Left ventricle myocardium inferior (tissue), 1 donor: Measurements from ENCODE around the gene VARS1. TPM values are rescaled to one million over a fixed set of nuclear protein-coding genes. Genes with fewer than 3 reads are reported as not detected.
"Not testable (repeated sequence)": the region's sequence is repeated elsewhere in the genome, so short reads cannot be mapped to it uniquely, and the experiment has no call there.

Experiments
- DNase-seq: peaks from one replicate; pipeline ENCODE4 v3.0.0-alpha.2; 2020
- H3K27ac ChIP-seq: fragments of 200-600 bp; replicated peaks from 2 replicates; pipeline ENCODE4 v1.8.0; 2021
- H3K27me3 ChIP-seq: fragments of 200-600 bp; 2 replicates; pipeline ENCODE4 v1.8.0; 2021; ENCODE audit warnings: low read depth
- H3K36me3 ChIP-seq: fragments of 200-600 bp; 2 replicates; pipeline ENCODE4 v1.8.0; 2021
- H3K4me1 ChIP-seq: fragments of 200-600 bp; 2 replicates; pipeline ENCODE4 v1.8.0; 2021
- H3K4me3 ChIP-seq: fragments of 200-600 bp; 2 replicates; pipeline ENCODE4 v1.8.0; 2021; ENCODE audit warnings: mild to moderate bottlenecking, moderate library complexity
- H3K9me3 ChIP-seq: fragments of 200-600 bp; replicated peaks from 2 replicates; pipeline ENCODE4 v1.8.0; 2021
- CTCF ChIP-seq: fragments of 200-600 bp; IDR thresholded peaks from 2 replicates; pipeline ENCODE4 v1.8.0; 2021; ENCODE audit warnings: antibody characterized with exemption, mild to moderate bottlenecking, borderline replicate concordance
- intact Hi-C: fragments of 100-400 bp; cut with micrococcal nuclease; formaldehyde crosslinking; loops from one replicate; pipeline ENCODE4 v1.11.0; 2022
- total RNA-seq: library from RNA; stranded (reverse); fragmentation: NEBNext Ultra II Directional; extraction: Animal tissue kit (Norgen Biotek cat#: 25700); gene quantifications from one replicate; pipeline ENCODE4 v1.2.1, GENCODE V29; 2021
- donor health status: DM: no; HTN: yes; CAD: no; lungs with severe emphysema.

VARS1 gene
- total RNA-seq, 1 donor from 2014 or later = 20.0 TPM

GRCh38 chr6:31815025-31815838 lies 19.7 kb upstream of the VARS1 start, which contains the start of the genes HSPA1A and HSPA1L:
TSS of gene HSPA1A (plus strand) at chr6:31815543. CDS start at chr6:31815757, 214 bp downstream.
TSS of gene HSPA1L (minus strand) at chr6:31815283. CDS start at chr6:31811972, 3,311 bp downstream.
- DNase-seq = peak; percentile 95
- TF ChIP-seq CTCF = no peak
- Histone ChIP-seq H3K9me3 (no peaks in the 10 kb centered on the region), H3K36me3 (no peaks in the 10 kb centered on the region), H3K4me3 (peak within 1 kb of the TSS; percentile 75), H3K4me1 (peaks cover 42% of the 10 kb centered on the region), H3K27ac (peak within 1 kb of the TSS; percentile 100), H3K27me3 (no peaks in the 10 kb centered on the region)
- intact Hi-C loops = no loop called here

DNA sequence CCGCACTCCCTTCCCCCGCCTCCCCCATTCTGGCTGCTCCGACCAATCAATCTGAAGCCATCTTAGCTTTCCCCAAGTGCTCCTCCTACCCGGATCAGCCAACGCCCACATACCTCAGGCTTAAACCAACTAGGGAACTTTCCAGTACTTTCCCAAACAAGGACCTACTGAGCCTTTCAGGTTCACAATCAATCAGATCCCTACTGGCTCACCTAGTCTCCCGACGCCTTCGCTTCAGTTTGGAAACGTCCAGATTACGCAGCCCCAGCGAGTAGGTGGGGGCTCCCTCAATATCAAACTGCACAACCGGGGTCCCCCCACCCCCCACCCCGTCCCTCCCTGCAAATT lies 19.1 kb upstream of the VARS1 start:
- H3K27ac ChIP-seq = peak overlapping the region; percentile 100
- TF ChIP-seq CTCF = no peak
- H3K36me3 ChIP-seq = no peaks in the 10 kb centered on the region
- no peaks in the 10 kb centered on the region for H3K27me3 ChIP-seq
- peak; percentile 96 for DNase-seq
- intact Hi-C loops = no loop called here
- H3K4me1 ChIP-seq = peaks cover 36% of the 10 kb centered on the region
- H3K9me3 ChIP-seq = no peaks in the 10 kb centered on the region
- peak overlapping the region; percentile 75 for H3K4me3 ChIP-seq

DNA sequence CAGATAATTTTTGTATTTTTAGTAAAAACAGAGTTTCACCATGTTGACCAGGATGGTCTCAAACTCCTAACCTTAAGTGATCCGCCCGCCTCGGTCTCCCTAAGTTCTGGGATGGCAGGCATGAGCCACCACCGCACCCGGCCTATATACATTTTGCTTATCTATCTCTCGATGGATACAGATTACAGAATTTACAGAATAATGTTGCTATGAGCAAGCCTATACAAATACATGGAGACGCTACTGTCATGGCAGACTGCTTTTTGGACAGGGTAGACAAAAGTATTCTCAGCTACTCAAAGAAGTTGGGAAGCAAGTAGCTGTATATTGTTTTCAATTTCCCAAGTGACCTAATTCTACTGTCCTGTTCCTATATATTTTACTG lies 17.9 kb upstream of the VARS1 start:
- peaks cover 24% of the 10 kb centered on the region for H3K4me1 ChIP-seq
- H3K27ac ChIP-seq = peak overlapping the region; percentile 100
- intact Hi-C loops = no loop called here
- no peaks in the 10 kb centered on the region for H3K36me3 ChIP-seq
- peak overlapping the region; percentile 75 for H3K4me3 ChIP-seq
- no peak for TF ChIP-seq CTCF
- no peaks in the 10 kb centered on the region for H3K27me3 ChIP-seq
- DNase-seq = no peak
- H3K9me3 ChIP-seq = no peaks in the 10 kb centered on the region

DNA sequence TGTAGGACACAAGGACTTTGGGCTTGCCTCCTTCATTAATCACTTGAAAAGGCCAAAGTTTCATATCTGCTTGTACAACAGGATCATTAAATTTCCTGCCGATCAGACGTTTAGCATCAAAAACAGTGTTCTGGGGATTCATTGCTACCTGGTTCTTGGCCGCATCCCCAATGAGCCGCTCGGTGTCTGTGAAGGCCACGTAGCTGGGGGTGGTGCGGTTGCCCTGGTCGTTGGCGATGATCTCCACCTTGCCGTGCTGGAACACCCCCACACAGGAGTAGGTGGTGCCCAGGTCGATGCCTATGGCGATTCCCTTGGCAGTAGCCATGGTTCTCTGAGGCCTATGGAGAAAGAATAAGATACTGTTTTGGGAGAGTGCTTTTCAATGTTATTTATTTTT lies 16.1 kb upstream of the VARS1 start:
- no peak overlapping the region for H3K27ac ChIP-seq
- H3K27me3 ChIP-seq = no peaks in the 10 kb centered on the region
- no peaks in the 10 kb centered on the region for H3K36me3 ChIP-seq
- intact Hi-C loops = no loop called here
- peaks cover 18% of the 10 kb centered on the region for H3K4me1 ChIP-seq
- no peak for TF ChIP-seq CTCF
- H3K4me3 ChIP-seq = no peak overlapping the region
- no peak for DNase-seq
- H3K9me3 ChIP-seq = no peaks in the 10 kb centered on the region

GRCh38 chr6:31808599-31808998 lies 13.0 kb upstream of the VARS1 start:
- H3K4me3 ChIP-seq, H3K27ac ChIP-seq, H3K9me3 ChIP-seq, intact Hi-C loops, H3K27me3 ChIP-seq, H3K36me3 ChIP-seq, DNase-seq: not testable (repeated sequence)
- H3K4me1 ChIP-seq = peaks cover 26% of the 10 kb centered on the region
